ENCODE measurements around the gene ORMDL3. TPM values are rescaled to one million over a fixed set of nuclear protein-coding genes. Genes with fewer than 3 reads are reported as not detected.
"Not testable (repeated sequence)": the region's sequence is repeated elsewhere in the genome, so short reads cannot be mapped to it uniquely, and the experiment has no call there.

Gene ORMDL3
- total RNA-seq, 3 donors from 2014 or later, result 56.8 to 62.0 (median 58.3) TPM

- no peaks in the 10 kb centered on the region for H3K9me3 ChIP-seq
- no peak for TF ChIP-seq CTCF (IDR thresholded peaks at IDR 0.05)
- H3K36me3 ChIP-seq (ENCODE audit: low read depth), result no peaks in the 10 kb centered on the region
- ATAC-seq, result no peak
- H3K4me3 ChIP-seq, result no peak overlapping the region
- H3K4me1 ChIP-seq (ENCODE audit: low read depth), result no peaks in the 10 kb centered on the region
- no peak for DNase-seq
- intact Hi-C loops (cut with DNase I, micrococcal nuclease), result no loop called here
Observed at GRCh38 chr17:39899215-39899614, 28.2 kb downstream of the ORMDL3 start.

- intact Hi-C loops (cut with DNase I, micrococcal nuclease), result no loop called here
- TF ChIP-seq CTCF (IDR thresholded peaks at IDR 0.05), result no peak
- Histone ChIP-seq H3K4me1 (ENCODE audit: low read depth) (no peaks in the 10 kb centered on the region), H3K36me3 (ENCODE audit: low read depth) (no peaks in the 10 kb centered on the region), H3K4me3 (no peak overlapping the region), H3K9me3 (no peaks in the 10 kb centered on the region)
- ATAC-seq (no peak), DNase-seq (no peak)
Observed at GRCh38 chr17:39898088-39898487, 29.3 kb downstream of the ORMDL3 start.

- DNase-seq (no peak), ATAC-seq (no peak)
- TF ChIP-seq CTCF (IDR thresholded peaks at IDR 0.05), result no peak
- Histone ChIP-seq H3K9me3 (no peaks in the 10 kb centered on the region), H3K4me3 (no peak overlapping the region), H3K36me3 (ENCODE audit: low read depth) (no peaks in the 10 kb centered on the region), H3K4me1 (ENCODE audit: low read depth) (no peaks in the 10 kb centered on the region)
- intact Hi-C loops (cut with DNase I, micrococcal nuclease), result no loop called here
Observed at GRCh38 chr17:39894681-39895376, 32.6 kb downstream of the ORMDL3 start.

- no peak for DNase-seq
- ATAC-seq, result no peak
- Histone ChIP-seq H3K4me1 (ENCODE audit: low read depth) (no peaks in the 10 kb centered on the region), H3K4me3 (no peak overlapping the region), H3K9me3 (no peaks in the 10 kb centered on the region), H3K36me3 (ENCODE audit: low read depth) (no peaks in the 10 kb centered on the region)
- intact Hi-C loops (cut with DNase I, micrococcal nuclease), result no loop called here
- no peak for TF ChIP-seq CTCF (IDR thresholded peaks at IDR 0.05)
Observed at GRCh38 chr17:39889200-39889599, 38.2 kb downstream of the ORMDL3 start.

- Histone ChIP-seq H3K4me3 (no peak overlapping the region), H3K4me1 (ENCODE audit: low read depth) (no peaks in the 10 kb centered on the region), H3K36me3 (ENCODE audit: low read depth) (no peaks in the 10 kb centered on the region), H3K9me3 (no peaks in the 10 kb centered on the region)
- intact Hi-C loops (cut with DNase I, micrococcal nuclease), result no loop called here
- DNase-seq, result no peak
- no peak for ATAC-seq
- no peak for TF ChIP-seq CTCF (IDR thresholded peaks at IDR 0.05)
Observed at GRCh38 chr17:39887078-39887477, 40.3 kb downstream of the ORMDL3 start.

- H3K4me1 ChIP-seq (ENCODE audit: low read depth); H3K36me3 ChIP-seq (ENCODE audit: low read depth); H3K9me3 ChIP-seq; intact Hi-C loops (cut with DNase I, micrococcal nuclease); H3K4me3 ChIP-seq; ATAC-seq; DNase-seq: not testable (repeated sequence)
Observed at GRCh38 chr17:39886102-39886501, 41.3 kb downstream of the ORMDL3 start.
